ENCODE data around the gene TTC39B. TPM values are rescaled to one million over a fixed set of nuclear protein-coding genes. Genes with fewer than 3 reads are reported as not detected.
"Not testable (repeated sequence)": the region's sequence is repeated elsewhere in the genome, so short reads cannot be mapped to it uniquely, and the experiment has no call there.

The TTC39B gene
- total RNA-seq, 1 experiment from 2014 or later, result 22.2 TPM

DNA sequence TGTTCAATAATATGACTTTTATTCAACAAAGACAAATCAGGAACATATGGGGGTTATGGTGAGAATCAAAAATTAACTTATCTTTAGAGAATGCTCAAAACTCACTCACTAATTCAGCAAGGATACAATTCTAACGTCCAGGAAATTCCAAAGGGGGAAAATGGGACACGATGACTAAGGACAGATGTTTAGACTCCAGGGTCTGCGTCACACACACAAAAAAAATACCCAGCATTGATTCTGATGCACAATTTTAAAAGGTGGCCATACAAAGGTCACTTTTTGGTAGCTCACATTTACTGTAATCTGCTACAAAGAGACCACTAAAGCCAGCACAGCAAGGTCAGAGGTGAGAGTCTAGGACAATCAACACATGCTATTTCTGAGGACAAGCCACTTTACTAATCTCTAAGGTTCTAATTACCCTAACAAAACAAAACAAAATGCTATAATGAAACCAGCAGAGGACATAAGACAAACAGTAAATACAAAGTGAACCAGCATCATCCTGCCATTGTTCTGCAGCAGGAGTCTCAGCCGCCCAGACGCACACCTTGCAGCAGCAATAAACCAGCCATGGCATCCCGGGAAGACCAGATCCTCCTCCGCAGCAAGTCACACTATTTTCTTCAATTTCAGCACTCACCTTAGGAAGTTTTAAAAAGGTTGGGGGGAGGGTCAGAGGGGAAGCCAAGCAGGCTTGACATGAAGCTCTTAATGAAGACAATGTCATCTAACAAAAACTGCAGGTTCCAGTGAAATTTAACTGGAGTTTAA lies 57.8 kb downstream of the TTC39B start:
- Histone ChIP-seq H3K36me3 (no peaks in the 10 kb centered on the region), H3K4me3 (no peak overlapping the region), H3K9me3 (no peaks in the 10 kb centered on the region), H3K27me3 (no peaks in the 10 kb centered on the region)
- no peak for DNase-seq

DNA sequence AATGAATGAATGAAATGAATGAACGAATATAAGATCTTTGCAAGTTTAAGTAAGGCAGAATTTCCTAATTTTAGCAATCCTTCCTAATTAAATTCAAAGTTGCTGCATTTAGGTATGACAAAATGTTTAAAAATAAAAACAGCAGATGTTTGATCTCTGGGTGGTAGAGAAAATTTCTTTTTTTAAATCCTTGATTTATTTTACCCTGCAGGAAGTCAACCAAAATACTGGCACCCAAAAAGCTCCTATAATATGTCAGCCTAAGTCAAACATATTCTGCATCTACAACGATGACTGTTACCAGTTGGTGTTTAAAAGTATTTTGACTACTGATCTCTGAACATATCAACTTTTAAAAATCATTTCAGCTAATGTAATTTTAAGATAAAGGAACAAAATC lies 58.4 kb downstream of the TTC39B start:
- DNase-seq, result no peak
- no peaks in the 10 kb centered on the region for H3K9me3 ChIP-seq
- no peaks in the 10 kb centered on the region for H3K27me3 ChIP-seq
- no peak overlapping the region for H3K4me3 ChIP-seq
- no peaks in the 10 kb centered on the region for H3K36me3 ChIP-seq

DNA sequence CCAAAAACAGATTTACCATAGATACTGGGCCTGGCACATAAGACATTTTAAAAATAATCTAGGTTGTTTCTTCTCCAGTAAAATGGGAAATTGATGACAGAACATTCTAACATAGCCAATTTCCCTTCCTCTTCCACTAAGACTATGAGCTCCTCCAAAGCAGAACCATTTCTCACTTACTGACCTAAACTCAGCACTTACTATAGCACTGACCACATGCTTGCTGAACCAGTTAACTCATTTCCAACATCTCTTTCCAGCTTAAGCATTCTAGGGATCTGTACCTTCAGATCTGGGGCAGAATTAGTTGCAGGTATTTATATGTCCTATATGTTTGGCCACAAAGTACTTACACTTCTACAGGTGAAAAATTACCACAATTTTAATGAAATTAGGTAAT lies 58.9 kb downstream of the TTC39B start:
- Histone ChIP-seq H3K9me3 (peaks cover 4% of the 10 kb centered on the region; the same call in 1 of the 2 replicates), H3K27me3 (no peaks in the 10 kb centered on the region), H3K36me3 (no peaks in the 10 kb centered on the region), H3K4me3 (no peak overlapping the region)
- no peak for DNase-seq

DNA sequence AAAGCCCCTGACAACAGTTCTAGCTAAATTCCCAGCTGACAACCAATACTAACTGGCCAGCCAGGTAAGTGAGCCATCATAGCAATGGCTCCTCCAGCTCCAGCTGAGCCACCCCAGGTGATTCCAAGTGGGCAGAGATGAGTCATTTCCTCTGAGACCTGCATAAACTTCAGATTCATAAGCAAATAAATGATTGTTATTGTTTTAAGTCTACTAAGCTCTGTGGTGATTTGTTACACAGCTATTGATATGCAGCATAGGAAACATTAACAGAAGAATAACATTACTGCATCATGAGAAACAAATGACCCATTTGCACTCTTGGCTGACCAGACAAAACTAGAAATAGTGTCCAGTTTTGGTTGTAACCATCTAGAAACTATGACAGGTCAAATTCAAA lies 60.3 kb downstream of the TTC39B start:
- H3K4me3 ChIP-seq, result no peak overlapping the region
- peak; percentile 74 for DNase-seq
- H3K9me3 ChIP-seq, result peaks cover 6% of the 10 kb centered on the region; the same call in 1 of the 2 replicates
- no peaks in the 10 kb centered on the region for H3K27me3 ChIP-seq
- no peaks in the 10 kb centered on the region for H3K36me3 ChIP-seq

DNA sequence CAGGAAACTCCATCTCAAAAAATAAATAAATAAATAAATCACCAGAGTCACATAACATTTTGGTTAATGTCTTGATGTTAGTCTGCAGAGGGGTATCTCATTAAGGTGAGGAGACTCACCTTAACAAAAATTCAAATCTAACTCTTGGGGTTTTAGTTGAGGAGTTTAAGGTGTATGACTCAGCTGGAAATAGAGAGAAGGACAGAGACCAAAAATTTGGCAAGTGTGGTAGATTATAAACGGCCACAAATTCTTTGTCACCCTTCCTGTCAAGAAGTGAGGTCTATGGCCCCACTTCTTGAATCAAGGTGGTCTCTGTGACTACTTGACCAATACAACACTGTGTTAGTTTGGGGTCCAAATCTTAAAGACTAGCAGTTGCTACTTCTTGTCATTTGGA lies 60.8 kb downstream of the TTC39B start:
- Histone ChIP-seq H3K27me3 (no peaks in the 10 kb centered on the region), H3K36me3 (no peaks in the 10 kb centered on the region), H3K4me3 (no peak overlapping the region), H3K9me3 (peaks cover 6% of the 10 kb centered on the region; the same call in 1 of the 2 replicates)
- DNase-seq, result no peak

DNA sequence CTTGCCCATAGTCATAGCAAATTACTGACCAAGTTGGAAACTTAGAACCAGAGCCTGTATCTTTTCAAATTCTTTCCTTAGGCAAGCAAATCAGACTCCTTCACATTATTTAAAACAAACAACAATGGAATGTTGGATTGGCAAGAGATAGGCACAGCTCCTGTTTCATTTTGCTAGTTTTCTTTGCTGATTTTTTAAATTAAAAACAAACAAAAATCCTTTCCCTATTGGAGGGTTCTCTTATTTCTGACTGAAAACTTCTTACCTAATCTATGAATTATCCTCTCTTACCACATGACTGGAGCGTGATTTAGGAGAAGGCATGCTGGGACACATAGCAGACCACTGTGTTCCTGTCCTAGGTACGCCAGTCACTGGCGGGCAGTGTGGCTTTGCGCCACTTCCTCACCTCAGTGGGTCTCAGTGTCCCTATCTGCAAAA lies 63.0 kb downstream of the TTC39B start:
- Histone ChIP-seq H3K4me3 (no peak overlapping the region), H3K36me3 (no peaks in the 10 kb centered on the region), H3K9me3 (peaks cover 12% of the 10 kb centered on the region), H3K27me3 (no peaks in the 10 kb centered on the region)
- no peak for DNase-seq

DNA sequence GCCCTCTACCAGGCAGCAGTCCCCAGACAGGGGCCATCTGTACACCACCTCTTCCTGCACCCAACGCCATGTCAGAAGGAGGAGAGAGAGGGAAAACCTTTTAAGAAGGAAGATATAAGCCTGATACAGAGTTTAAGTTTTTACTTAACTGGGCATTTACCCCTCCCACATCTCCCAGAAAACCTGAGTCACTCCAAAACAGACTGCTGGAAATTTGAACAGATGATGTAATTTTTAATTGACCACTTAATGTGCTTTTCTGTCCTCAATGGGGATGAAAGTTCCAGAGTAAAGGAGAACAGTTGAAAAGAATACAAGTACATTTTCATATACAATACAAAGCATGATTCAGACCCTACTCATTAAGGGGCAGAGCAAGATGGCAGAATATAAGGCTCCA lies 63.9 kb downstream of the TTC39B start:
- Histone ChIP-seq H3K27me3 (no peaks in the 10 kb centered on the region), H3K9me3 (peaks cover 20% of the 10 kb centered on the region), H3K4me3 (no peak overlapping the region), H3K36me3 (no peaks in the 10 kb centered on the region)
- DNase-seq, result no peak

DNA sequence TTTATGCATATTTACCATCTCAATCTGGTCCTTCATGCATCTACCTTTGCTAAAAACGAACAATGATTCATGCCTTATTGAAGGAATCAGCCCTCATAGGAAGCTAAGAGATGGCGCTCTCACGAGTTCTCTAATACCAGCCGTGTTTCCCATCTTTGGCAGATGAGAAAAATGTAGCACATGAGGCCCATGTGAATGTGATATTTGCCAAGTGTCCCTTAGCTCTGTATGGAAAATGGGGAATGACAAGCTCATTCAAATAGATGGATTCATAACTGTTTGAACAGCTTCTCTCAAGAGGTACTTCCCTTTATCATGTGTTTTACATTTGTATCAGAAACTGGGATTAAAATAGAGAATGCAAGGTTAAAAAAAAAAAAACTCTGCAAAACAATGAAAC lies 66.1 kb downstream of the TTC39B start:
- H3K36me3 ChIP-seq, result no peaks in the 10 kb centered on the region
- H3K27me3 ChIP-seq, result no peaks in the 10 kb centered on the region
- peaks cover 40% of the 10 kb centered on the region for H3K9me3 ChIP-seq
- DNase-seq, result no peak
- no peak overlapping the region for H3K4me3 ChIP-seq

DNA sequence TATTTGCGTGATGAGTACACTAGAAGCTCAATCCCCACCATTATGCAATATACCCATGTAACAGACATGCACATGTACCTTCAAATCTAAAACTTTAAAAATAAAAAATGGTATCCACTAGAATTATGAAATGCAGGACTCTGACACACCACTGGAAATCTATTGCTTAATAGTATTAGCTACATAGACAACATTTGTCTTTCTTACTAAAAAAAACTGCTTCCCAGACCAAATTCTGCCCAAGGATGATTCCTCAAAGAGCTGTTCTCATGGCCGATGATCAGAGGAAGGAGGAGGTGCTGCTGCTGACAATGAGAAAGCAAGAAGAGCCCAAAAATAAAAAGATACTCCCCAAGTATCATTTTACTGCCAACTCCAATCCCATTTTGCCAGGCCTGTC lies 67.2 kb downstream of the TTC39B start:
- Histone ChIP-seq H3K9me3 (peaks cover 51% of the 10 kb centered on the region), H3K4me3 (no peak overlapping the region)
- DNase-seq, result no peak

DNA sequence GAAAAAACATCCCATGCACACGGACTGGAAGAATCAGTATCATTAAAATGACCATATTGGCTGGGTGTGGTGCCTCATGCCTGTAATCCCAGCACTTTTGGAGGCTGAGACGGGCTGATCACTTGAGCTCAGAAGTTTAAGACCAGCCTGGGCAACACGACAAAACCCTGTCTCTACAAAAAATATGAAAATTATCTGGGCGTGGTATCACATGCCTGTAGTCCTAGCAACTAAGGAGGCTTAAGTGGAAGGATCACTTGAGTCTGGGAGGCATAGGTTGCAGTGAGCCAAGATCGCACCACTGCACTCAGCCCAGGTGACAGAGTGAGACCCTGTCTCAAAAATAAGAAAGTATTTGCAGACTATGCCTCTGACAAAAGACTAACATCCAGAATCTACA lies 68.4 kb downstream of the TTC39B start:
- Histone ChIP-seq H3K27me3 (no peaks in the 10 kb centered on the region), H3K9me3 (peaks cover 53% of the 10 kb centered on the region), H3K36me3 (no peaks in the 10 kb centered on the region), H3K4me3 (no peak overlapping the region)
- no peak for DNase-seq

More for the DNA sequence above, 67.2 kb downstream of the TTC39B start:
- Histone ChIP-seq H3K27me3 (no peaks in the 10 kb centered on the region), H3K36me3 (no peaks in the 10 kb centered on the region)

DNA sequence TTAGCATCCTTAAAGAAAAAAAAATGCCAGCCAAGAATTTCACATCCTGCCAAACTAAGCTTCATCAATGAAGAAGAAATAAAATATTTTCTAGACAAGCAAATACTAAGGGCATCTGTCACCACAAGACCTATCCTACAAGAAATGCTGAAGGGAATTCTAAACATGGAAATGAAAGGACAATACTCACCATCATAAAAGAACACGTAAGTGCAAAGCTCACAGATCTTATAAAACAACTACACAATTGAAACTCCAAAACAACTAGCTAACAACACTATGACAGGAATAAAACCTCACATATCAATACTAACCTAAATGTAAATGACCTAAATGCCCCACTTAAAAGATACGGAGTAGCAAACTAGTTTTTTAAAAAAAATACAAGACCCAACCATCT lies 71.4 kb downstream of the TTC39B start:
- Histone ChIP-seq H3K9me3 (peaks cover 47% of the 10 kb centered on the region), H3K27me3 (no peaks in the 10 kb centered on the region), H3K36me3 (no peaks in the 10 kb centered on the region)

DNA sequence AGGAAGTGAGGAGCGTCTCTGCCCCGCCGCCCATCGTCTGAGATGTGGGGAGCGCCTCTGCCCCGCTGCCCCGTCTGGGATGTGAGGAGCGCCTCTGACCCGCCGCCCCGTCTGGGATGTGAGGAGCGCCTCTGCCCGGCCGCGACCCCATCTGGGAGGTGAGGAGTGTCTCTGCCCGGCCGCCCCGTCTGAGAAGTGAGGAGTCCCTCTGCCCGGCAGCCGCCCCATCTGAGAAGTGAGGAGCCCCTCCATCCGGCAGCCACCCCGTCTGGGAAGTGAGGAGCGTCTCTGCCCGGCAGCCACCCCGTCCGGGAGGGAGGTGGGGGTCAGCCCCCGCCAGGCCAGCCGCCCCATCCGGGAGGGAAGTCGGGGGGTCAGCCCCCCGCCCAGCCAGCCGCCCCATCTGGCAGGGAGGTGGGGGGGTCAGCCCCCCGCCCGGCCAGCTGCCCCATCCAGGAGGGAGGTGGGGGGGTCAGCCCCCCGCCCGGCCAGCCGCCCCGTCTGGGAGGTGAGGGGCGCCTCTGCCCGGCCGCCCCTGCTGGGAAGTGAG lies 73.0 kb downstream of the TTC39B start:
- H3K4me3 ChIP-seq, H3K27me3 ChIP-seq, H3K36me3 ChIP-seq, DNase-seq: not testable (repeated sequence)
- peaks cover 40% of the 10 kb centered on the region for H3K9me3 ChIP-seq

More for the DNA sequence above, 71.4 kb downstream of the TTC39B start:
- no peak for DNase-seq
- no peak overlapping the region for H3K4me3 ChIP-seq

DNA sequence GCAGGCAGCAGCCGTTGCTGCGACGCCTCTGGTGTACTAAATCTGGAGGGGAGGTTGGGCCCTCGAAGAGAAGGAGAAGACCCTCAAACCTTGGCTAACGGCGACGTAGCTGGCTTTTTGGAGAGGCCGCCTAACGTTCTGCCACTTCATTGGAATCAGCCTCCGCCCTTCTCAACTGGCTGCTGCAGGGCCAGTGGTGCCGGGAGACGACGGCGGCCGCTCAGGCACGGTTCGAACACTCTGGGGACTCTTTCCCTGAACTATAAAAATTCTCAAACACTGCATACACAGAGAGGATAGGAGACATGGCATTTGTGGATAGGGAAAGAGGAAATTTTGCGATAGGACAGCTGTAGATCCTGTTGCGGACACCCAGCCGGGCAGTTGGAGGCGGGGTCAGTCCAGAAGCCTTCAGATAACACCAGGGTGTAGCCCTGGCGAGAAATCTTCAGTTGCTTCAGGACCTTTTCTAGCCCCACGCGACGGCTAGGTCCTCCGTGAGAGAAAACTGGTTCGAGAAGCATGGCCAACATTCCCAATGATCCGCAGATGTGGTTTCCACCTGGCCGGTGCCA lies 74.2 kb downstream of the TTC39B start:
- not testable (repeated sequence) for H3K36me3 ChIP-seq, H3K27me3 ChIP-seq, DNase-seq, H3K4me3 ChIP-seq
- peaks cover 30% of the 10 kb centered on the region for H3K9me3 ChIP-seq

DNA sequence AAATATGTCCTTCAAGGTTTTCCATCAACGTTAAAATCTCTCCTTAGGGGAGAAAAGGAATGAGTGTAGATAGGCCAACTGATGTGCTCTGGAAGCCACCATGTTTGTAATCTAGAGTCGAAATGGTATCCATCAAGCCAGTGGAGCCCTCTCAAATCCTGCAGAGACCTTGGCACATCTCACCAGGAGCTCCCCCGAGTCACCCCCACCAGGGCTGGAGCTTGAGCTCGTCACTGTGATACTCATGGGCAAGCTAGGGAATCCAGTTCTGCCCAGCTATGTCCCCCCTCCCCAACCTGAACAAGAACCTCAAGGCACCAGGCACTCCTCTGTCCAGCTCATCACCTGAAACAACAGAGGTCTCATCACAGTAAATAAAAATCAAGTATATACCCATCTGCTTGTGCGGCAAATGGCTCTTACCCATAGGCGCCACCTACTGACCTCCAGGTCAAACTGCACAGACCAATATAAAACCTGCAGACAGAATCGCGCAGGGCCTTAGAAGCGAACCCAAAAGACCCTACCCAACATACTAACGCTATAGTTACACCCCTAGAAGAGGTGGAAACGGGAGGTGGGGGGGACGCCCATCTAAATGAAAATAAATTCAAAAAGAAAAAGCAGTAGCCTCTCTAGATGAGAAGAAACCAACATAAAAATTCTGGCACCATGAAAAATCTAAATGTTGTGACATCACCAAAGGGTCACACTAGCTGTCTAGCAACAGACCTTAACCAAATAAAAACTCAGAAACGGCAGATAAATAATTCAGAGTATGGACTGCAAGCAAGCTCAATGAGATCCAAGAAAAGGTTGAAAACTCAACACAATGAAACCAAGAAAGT lies 75.0 kb downstream of the TTC39B start:
- no peak overlapping the region for H3K4me3 ChIP-seq
- DNase-seq, result peak; percentile 45
- H3K27me3 ChIP-seq, result no peaks in the 10 kb centered on the region
- peaks cover 22% of the 10 kb centered on the region for H3K9me3 ChIP-seq
- no peaks in the 10 kb centered on the region for H3K36me3 ChIP-seq

DNA sequence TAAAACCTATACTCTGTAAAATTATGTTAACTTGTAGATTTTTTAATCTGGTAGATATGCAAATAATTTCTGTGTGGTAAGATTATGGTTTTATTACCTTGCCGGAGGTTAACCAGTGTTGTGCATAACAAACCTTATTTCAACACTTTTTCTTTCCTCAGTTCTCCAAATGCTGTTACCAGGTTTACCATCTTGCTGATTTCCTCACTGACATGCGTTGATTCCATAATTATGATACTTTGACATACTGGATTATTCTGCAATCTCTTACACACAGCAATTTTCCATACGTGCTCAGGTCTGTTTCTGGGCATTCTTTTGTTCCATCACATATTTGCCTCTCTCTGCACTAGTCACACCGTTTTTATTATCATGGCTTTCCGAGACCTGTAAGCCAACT lies 77.6 kb downstream of the TTC39B start:
- Histone ChIP-seq H3K27me3 (no peaks in the 10 kb centered on the region), H3K36me3 (no peaks in the 10 kb centered on the region), H3K9me3 (no peaks in the 10 kb centered on the region; the same call in 1 of the 2 replicates), H3K4me3 (no peak overlapping the region)
- DNase-seq, result no peak

DNA sequence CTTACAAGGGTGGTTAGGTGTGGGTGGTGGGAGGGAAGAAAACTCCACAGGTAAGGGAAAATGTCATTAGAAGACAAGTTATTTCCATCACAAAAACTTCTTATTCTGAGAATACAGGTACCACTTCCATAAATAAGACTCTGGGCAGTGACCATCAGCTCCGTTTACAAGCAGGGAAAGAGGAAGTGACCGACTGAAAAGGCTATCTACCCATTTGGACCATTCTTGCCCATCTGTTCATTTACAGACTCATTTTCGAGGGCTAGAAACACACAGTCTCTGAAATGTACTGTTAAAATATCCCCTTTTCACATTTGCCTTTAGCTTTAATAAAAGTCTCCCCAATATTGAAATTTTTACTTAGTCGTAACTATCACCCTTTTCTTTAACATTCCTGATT lies 79.5 kb downstream of the TTC39B start:
- no peaks in the 10 kb centered on the region for H3K36me3 ChIP-seq
- no peak for DNase-seq
- H3K9me3 ChIP-seq, result no peaks in the 10 kb centered on the region; the same call in 1 of the 2 replicates
- no peak overlapping the region for H3K4me3 ChIP-seq
- H3K27me3 ChIP-seq, result no peaks in the 10 kb centered on the region

DNA sequence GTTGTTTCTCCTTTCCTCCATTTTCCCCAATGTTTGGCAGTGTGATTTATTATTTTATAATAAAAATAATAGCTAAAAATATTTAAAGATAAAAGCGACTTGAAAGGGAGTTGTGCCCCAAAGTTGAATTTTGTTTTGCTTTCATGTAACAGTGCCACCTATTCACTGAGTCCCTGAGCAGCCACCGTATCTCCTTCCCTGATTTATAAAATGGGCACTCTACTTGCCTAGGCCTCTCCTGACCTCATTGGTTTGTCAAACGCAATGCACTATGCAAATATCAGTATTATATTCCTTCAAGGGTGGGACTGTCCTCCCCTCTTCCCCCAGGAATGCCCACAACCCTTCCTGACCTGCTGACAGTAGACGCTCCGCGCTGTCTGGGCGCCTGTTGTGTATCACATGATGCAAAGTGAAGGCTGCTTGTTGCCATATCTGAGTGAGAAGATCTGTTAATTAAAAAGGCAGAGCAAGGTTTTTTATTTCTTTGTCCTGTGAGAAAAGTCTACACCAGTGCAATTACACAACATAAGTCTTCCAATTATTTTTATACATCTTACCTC lies 81.4 kb downstream of the TTC39B start:
- H3K4me3 ChIP-seq, result no peak overlapping the region
- no peaks in the 10 kb centered on the region for H3K27me3 ChIP-seq
- no peaks in the 10 kb centered on the region for H3K36me3 ChIP-seq
- DNase-seq, result no peak
- H3K9me3 ChIP-seq, result no peaks in the 10 kb centered on the region

Measured in MG63 (cell line).